ENCODE measurements around the gene RAPGEF6. TPM values are rescaled to one million over a fixed set of nuclear protein-coding genes. Genes with fewer than 3 reads are reported as not detected.
A peak's percentile ranks its signal among the peaks of the same experiment; 100 is the strongest.

Gene RAPGEF6
- total and polyA plus RNA-seq, 4 donors, result 3.9 to 73.1 (median 10.8) TPM

GRCh38 chr5:131607903-131608540 lies 27.0 kb downstream of the RAPGEF6 start:
- ATAC-seq (ENCODE audit: insufficient read depth, low FRiP score) (no peak), DNase-seq (peak in 2 of 3 donors; percentile 29 to 35)
- no peak overlapping the region for H3K9ac ChIP-seq (ENCODE audit: insufficient read depth in 1 of 2, low read length in 2 of 2)
- WGBS, 2 donors, result 70 to 75% methylated on average over 4 of the region's 4 CpGs
- TF ChIP-seq, protein P1, sequence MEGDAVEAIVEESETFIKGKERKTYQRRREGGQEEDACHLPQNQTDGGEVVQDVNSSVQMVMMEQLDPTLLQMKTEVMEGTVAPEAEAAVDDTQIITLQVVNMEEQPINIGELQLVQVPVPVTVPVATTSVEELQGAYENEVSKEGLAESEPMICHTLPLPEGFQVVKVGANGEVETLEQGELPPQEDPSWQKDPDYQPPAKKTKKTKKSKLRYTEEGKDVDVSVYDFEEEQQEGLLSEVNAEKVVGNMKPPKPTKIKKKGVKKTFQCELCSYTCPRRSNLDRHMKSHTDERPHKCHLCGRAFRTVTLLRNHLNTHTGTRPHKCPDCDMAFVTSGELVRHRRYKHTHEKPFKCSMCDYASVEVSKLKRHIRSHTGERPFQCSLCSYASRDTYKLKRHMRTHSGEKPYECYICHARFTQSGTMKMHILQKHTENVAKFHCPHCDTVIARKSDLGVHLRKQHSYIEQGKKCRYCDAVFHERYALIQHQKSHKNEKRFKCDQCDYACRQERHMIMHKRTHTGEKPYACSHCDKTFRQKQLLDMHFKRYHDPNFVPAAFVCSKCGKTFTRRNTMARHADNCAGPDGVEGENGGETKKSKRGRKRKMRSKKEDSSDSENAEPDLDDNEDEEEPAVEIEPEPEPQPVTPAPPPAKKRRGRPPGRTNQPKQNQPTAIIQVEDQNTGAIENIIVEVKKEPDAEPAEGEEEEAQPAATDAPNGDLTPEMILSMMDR (IDR thresholded peaks at IDR 0.05; ENCODE audit: control extremely low read depth, extremely low read depth), result no peak
- no peak overlapping the region for H3K4me3 ChIP-seq
- peaks cover 4 to 32% (median 13%) of the 10 kb centered on the region in 5 donors for H3K4me1 ChIP-seq (ENCODE audit: control insufficient read depth in 5 of 5, insufficient read depth in 5 of 5, low read length in 5 of 5)
- H3K36me3 ChIP-seq (ENCODE audit: control insufficient read depth in 4 of 4, insufficient read depth in 4 of 4, low read length in 4 of 4), result peaks cover 0 to 3% (median 0%) of the 10 kb centered on the region in 4 donors
- H3K9me3 ChIP-seq (ENCODE audit: control insufficient read depth in 4 of 4, insufficient read depth in 3 of 4, low read length in 3 of 4), result no peaks in the 10 kb centered on the region
- no peaks in the 10 kb centered on the region for H3K27me3 ChIP-seq (ENCODE audit: control insufficient read depth in 3 of 3, insufficient read depth in 3 of 3, low read length in 2 of 3)
- H3K27ac ChIP-seq (ENCODE audit: low read depth in 1 of 2, low read length in 1 of 2), result no peak overlapping the region

DNA sequence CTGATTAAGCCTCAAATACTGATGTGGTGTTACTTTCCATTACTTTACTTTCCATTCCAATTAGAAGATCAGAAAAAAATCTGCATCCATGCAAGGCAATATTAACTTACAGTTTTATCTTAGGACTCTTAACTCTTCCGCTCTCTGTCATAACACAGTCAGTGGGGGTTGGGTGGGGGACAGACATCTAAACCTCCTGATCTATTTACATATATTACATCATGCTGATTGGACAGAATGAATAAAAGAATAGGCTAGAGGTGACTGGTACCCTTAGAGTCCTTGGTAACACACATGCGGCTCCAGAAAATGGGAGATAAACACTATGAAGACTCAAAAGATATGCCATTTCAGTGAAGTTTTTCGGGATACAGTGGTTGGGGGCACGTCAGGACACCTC lies 27.6 kb downstream of the RAPGEF6 start:
- peaks cover 0 to 3% (median under 1%) of the 10 kb centered on the region in 4 donors for H3K36me3 ChIP-seq (ENCODE audit: control insufficient read depth in 4 of 4, insufficient read depth in 4 of 4, low read length in 4 of 4)
- no peak overlapping the region for H3K27ac ChIP-seq (ENCODE audit: low read depth in 1 of 2, low read length in 1 of 2)
- no peak overlapping the region for H3K4me3 ChIP-seq
- no peaks in the 10 kb centered on the region for H3K27me3 ChIP-seq (ENCODE audit: control insufficient read depth in 3 of 3, insufficient read depth in 3 of 3, low read length in 2 of 3)
- WGBS, 2 donors, result 91 to 92% methylated on average over 4 of the region's 4 CpGs
- H3K9me3 ChIP-seq (ENCODE audit: control insufficient read depth in 4 of 4, insufficient read depth in 3 of 4, low read length in 3 of 4), result no peaks in the 10 kb centered on the region
- TF ChIP-seq, protein P1 (IDR thresholded peaks at IDR 0.05; ENCODE audit: control extremely low read depth, extremely low read depth), result no peak
- ATAC-seq (ENCODE audit: insufficient read depth, low FRiP score) (no peak), DNase-seq (peak in 2 of 3 donors; percentile 15 to 25)
- no peak overlapping the region for H3K9ac ChIP-seq (ENCODE audit: insufficient read depth in 1 of 2, low read length in 2 of 2)
- H3K4me1 ChIP-seq (ENCODE audit: control insufficient read depth in 5 of 5, insufficient read depth in 5 of 5, low read length in 5 of 5), result peaks cover 4 to 32% (median 13%) of the 10 kb centered on the region in 5 donors

DNA sequence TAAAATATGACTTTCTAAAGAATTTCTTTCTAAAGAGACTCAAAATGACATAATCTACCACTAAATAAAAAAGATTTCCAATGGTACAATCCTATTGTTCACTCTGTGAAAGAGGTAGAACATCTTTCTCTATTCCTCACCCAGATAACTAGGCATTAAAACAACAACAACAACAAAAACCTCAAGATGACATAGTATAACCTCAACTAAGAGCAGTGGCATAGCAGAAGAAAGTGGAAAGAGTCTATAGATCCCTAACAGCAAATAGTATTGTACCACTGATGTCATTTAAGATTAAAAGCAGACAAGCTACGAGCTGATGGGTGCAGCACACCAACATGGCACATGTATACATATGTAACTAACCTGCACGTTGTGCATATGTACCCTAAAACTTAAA lies 29.9 kb downstream of the RAPGEF6 start:
- H3K9ac ChIP-seq (ENCODE audit: insufficient read depth in 1 of 2, low read length in 2 of 2), result no peak overlapping the region
- TF ChIP-seq, protein P1 (IDR thresholded peaks at IDR 0.05; ENCODE audit: control extremely low read depth, extremely low read depth), result no peak
- H3K4me3 ChIP-seq, result no peak overlapping the region
- no peaks in the 10 kb centered on the region for H3K9me3 ChIP-seq (ENCODE audit: control insufficient read depth in 4 of 4, insufficient read depth in 3 of 4, low read length in 3 of 4)
- peaks cover 0 to 4% (median 1%) of the 10 kb centered on the region in 4 donors for H3K36me3 ChIP-seq (ENCODE audit: control insufficient read depth in 4 of 4, insufficient read depth in 4 of 4, low read length in 4 of 4)
- ATAC-seq (ENCODE audit: insufficient read depth, low FRiP score) (no peak), DNase-seq (no peak)
- no peak overlapping the region for H3K27ac ChIP-seq (ENCODE audit: low read depth in 1 of 2, low read length in 1 of 2)
- 90 to 97% methylated on average over 2 of the region's 2 CpGs for WGBS, 2 donors
- no peaks in the 10 kb centered on the region for H3K27me3 ChIP-seq (ENCODE audit: control insufficient read depth in 3 of 3, insufficient read depth in 3 of 3, low read length in 2 of 3)
- peaks cover 2 to 23% (median 13%) of the 10 kb centered on the region in 5 donors for H3K4me1 ChIP-seq (ENCODE audit: control insufficient read depth in 5 of 5, insufficient read depth in 5 of 5, low read length in 5 of 5)
